ENCODE results near the gene OR10G3.

DNA sequence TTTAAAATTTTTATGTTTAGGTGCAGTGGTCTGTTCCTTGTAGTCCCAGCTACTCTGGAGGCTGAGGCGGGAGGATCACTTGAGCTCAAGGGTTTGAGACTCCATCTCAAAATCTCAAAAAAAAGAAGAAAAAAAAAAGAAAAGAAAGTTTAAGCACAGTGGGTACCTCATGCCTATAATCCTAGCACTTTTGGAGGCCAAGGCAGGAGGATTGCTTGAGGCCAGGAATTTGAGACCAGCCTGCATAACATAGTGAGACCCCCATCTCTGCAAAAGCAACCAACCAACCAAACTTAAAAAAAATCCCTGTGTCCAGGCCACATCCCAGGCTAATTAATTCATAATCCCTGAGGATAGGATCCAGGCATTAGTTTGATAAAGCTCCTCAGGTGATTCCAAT is 50.4 kb downstream of the OR10G3 start:
- TF ChIP-seq, protein P1, sequence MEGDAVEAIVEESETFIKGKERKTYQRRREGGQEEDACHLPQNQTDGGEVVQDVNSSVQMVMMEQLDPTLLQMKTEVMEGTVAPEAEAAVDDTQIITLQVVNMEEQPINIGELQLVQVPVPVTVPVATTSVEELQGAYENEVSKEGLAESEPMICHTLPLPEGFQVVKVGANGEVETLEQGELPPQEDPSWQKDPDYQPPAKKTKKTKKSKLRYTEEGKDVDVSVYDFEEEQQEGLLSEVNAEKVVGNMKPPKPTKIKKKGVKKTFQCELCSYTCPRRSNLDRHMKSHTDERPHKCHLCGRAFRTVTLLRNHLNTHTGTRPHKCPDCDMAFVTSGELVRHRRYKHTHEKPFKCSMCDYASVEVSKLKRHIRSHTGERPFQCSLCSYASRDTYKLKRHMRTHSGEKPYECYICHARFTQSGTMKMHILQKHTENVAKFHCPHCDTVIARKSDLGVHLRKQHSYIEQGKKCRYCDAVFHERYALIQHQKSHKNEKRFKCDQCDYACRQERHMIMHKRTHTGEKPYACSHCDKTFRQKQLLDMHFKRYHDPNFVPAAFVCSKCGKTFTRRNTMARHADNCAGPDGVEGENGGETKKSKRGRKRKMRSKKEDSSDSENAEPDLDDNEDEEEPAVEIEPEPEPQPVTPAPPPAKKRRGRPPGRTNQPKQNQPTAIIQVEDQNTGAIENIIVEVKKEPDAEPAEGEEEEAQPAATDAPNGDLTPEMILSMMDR (conservative IDR thresholded peaks at IDR 0.05; ENCODE audit: low read length), result no peak
- no peak for TF ChIP-seq EZH2phosphoT487 (IDR thresholded peaks at IDR 0.05; ENCODE audit: borderline replicate concordance, low read depth, low read length)
